Neural cell (in vitro differentiated cells): Measurements from ENCODE around the gene ZSCAN2. TPM values are rescaled to one million over a fixed set of nuclear protein-coding genes. Genes with fewer than 3 reads are reported as not detected.

ENCODE experiments used
- H2AFZ ChIP-seq: fragments of 200-600, 300-800 bp; sonication (generic), shearing (Covaris generic); 2 replicates; pipeline ENCODE4 v1.6.0; 2014; ENCODE audit warnings: low read depth, mild to moderate bottlenecking, antibody characterized with exemption, low read length, moderate library complexity
- H3F3A ChIP-seq: fragments of 200-600 bp; shearing (Covaris generic); 2 replicates; pipeline ENCODE4 v1.6.1; 2016; ENCODE audit warnings: mild to moderate bottlenecking, moderate library complexity, mixed read lengths, antibody characterized with exemption, low read length; ENCODE audit not compliant: insufficient read depth, poor library complexity, severe bottlenecking
- H3K27ac ChIP-seq: fragments of 200-600, 300-800 bp; sonication (generic), shearing (Covaris generic); 2 replicates; pipeline ENCODE4 v1.5.1; 2014; ENCODE audit warnings: mild to moderate bottlenecking, low read length, moderate library complexity
- H3K27me3 ChIP-seq: fragments of 300-800, 200-600 bp; sonication (generic), shearing (Covaris generic); 2 replicates; pipeline ENCODE4 v1.6.0; 2014; ENCODE audit warnings: mild to moderate bottlenecking, low read depth, low read length, moderate library complexity; ENCODE audit not compliant: insufficient read depth
- H3K36me3 ChIP-seq: fragments of 300-800, 200-600 bp; sonication (generic), shearing (Covaris generic); 2 replicates; pipeline ENCODE4 v1.5.1; 2014; ENCODE audit warnings: mild to moderate bottlenecking, antibody characterized with exemption, low read length, moderate library complexity; ENCODE audit not compliant: insufficient read depth
- H3K4me2 ChIP-seq: fragments of 300-800, 200-600 bp; sonication (generic), shearing (Covaris generic); 2 replicates; pipeline ENCODE4 v1.6.0; 2014; ENCODE audit warnings: mild to moderate bottlenecking, low read length
- H3K4me3 ChIP-seq: fragments of 300-800, 200-600 bp; sonication (generic), shearing (Covaris generic); 2 replicates; pipeline ENCODE4 v1.5.1; 2014; ENCODE audit warnings: mild to moderate bottlenecking, low read length, moderate library complexity
- H3K79me2 ChIP-seq: fragments of 200-600 bp; shearing (Covaris generic); replicated peaks from 2 replicates; pipeline ENCODE4 v1.6.0; 2014; ENCODE audit warnings: mild to moderate bottlenecking, low read length, moderate library complexity; ENCODE audit not compliant: insufficient read depth
- H3K9ac ChIP-seq: fragments of 300-800, 200-600 bp; sonication (generic), shearing (Covaris generic); 2 replicates; pipeline ENCODE4 v1.6.1; 2016; ENCODE audit warnings: mild to moderate bottlenecking, low read length, mixed read lengths
- H3K9me2 ChIP-seq: fragments of 200-600 bp; shearing (Covaris generic); 2 replicates; pipeline ENCODE4 v1.6.1; 2016; ENCODE audit warnings: mild to moderate bottlenecking, low read length, mixed read lengths; ENCODE audit not compliant: insufficient read depth
- H3K9me3 ChIP-seq: fragments of 200-600, 300-800 bp; sonication (generic), shearing (Covaris generic); 2 replicates; pipeline ENCODE4 v1.6.1; 2016; ENCODE audit warnings: mild to moderate bottlenecking, mixed run types, low read length, moderate library complexity, mixed read lengths
- H4K20me1 ChIP-seq: fragments of 200-600 bp; shearing (Covaris generic); 2 replicates; pipeline ENCODE4 v1.6.1; 2016; ENCODE audit warnings: mild to moderate bottlenecking, mixed run types; ENCODE audit not compliant: insufficient read depth
- polyA plus RNA-seq: library from polyadenylated mRNA; depleted of rRNA; stranded (reverse); fragments of >200 nt; gene quantifications from 2 replicates; pipeline ENCODE4 v1.2.3, GENCODE V29; 2014
- TF ChIP-seq, protein P1 (sequence below): IDR thresholded peaks from 2 replicates; pipeline ENCODE4 v1.6.1; 2012; ENCODE audit warnings: borderline replicate concordance

ZSCAN2 gene
- polyA plus RNA-seq, 1 donor from 2014 or later = 55.6 TPM

DNA sequence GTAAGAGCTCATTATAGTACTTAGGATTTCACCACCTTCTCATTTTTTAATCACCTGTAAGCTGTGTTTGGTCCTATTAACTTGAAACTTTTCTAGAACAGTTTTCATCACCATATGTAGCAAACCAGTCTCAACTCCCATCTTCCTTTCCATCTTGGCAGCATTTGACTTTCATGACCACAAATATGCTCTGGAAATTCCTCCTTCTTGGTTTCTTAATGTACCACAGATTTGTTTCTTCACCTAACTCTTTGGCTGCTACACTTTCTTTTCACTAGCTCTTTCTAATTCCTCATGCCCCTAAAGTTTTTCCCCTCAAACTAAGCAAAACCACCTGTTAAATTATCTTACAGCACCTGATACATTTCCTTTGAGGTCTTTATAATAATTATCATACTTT lies 70.4 kb downstream of the ZSCAN2 start:
- Histone ChIP-seq H3K9me2 (no peaks in the 10 kb centered on the region), H3K79me2 (no peaks in the 10 kb centered on the region), H3K9me3 (no peaks in the 10 kb centered on the region), H3K27me3 (no peaks in the 10 kb centered on the region), H3K4me3 (no peak overlapping the region), H4K20me1 (no peaks in the 10 kb centered on the region), H3K4me2 (no peak overlapping the region), H3K36me3 (peaks cover 13% of the 10 kb centered on the region), H3F3A (no peaks in the 10 kb centered on the region), H3K9ac (no peak overlapping the region), H2AFZ (no peak overlapping the region), H3K27ac (no peak overlapping the region)
- TF ChIP-seq, protein P1, sequence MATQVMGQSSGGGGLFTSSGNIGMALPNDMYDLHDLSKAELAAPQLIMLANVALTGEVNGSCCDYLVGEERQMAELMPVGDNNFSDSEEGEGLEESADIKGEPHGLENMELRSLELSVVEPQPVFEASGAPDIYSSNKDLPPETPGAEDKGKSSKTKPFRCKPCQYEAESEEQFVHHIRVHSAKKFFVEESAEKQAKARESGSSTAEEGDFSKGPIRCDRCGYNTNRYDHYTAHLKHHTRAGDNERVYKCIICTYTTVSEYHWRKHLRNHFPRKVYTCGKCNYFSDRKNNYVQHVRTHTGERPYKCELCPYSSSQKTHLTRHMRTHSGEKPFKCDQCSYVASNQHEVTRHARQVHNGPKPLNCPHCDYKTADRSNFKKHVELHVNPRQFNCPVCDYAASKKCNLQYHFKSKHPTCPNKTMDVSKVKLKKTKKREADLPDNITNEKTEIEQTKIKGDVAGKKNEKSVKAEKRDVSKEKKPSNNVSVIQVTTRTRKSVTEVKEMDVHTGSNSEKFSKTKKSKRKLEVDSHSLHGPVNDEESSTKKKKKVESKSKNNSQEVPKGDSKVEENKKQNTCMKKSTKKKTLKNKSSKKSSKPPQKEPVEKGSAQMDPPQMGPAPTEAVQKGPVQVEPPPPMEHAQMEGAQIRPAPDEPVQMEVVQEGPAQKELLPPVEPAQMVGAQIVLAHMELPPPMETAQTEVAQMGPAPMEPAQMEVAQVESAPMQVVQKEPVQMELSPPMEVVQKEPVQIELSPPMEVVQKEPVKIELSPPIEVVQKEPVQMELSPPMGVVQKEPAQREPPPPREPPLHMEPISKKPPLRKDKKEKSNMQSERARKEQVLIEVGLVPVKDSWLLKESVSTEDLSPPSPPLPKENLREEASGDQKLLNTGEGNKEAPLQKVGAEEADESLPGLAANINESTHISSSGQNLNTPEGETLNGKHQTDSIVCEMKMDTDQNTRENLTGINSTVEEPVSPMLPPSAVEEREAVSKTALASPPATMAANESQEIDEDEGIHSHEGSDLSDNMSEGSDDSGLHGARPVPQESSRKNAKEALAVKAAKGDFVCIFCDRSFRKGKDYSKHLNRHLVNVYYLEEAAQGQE = no peak

Other genes starting within 250 kb of the ZSCAN2 start
- gene WDR73, start 53.3 kb downstream of the ZSCAN2 start, polyA plus RNA-seq = 75.4 and 103 TPM in 2 replicates
- gene NMB, start 57.2 kb downstream of the ZSCAN2 start, polyA plus RNA-seq = 3.0 and 4.7 TPM in 2 replicates
- gene SEC11A, start 115.1 kb downstream of the ZSCAN2 start, polyA plus RNA-seq = 135 and 158 TPM in 2 replicates
- gene ZNF592, start 147.6 kb downstream of the ZSCAN2 start, polyA plus RNA-seq = 3.7 and 3.9 TPM in 2 replicates
- 0.24 TPM in 1 of 2 replicates, not detected in the other for gene ALPK3, start 216.3 kb downstream of the ZSCAN2 start, polyA plus RNA-seq